ENCODE data around the gene ASTE1.

ASTE1 gene

DNA sequence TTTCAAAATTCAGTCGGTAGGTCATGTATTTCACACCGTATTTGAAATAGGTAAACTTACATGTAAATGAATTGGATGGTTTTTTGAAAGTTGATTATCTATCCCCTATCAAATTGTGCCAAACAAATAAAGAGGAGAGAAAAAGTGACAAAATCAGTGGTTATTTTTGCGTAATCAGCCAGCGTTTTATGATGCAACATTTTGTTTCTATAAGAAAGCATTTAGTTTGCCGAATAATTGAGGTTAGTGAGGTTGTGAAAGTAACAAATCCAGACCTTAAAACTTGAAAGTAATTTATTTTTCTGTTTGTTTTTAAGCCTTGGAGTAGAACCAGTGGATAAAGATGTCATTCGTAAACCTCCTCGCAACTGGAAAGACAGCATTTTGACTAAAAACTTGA, 29.3 kb downstream of the ASTE1 start:
- Histone ChIP-seq H3K27me3 (ENCODE audit: insufficient read depth, poor library complexity, severe bottlenecking) (no peaks in the 10 kb centered on the region), H3K9me3 (ENCODE audit: severe bottlenecking) (no peaks in the 10 kb centered on the region), H3K4me1 (ENCODE audit: insufficient read depth, poor library complexity, severe bottlenecking) (no peaks in the 10 kb centered on the region), H3K4me3 (ENCODE audit: severe bottlenecking) (no peak overlapping the region), H3K27ac (ENCODE audit: poor library complexity, severe bottlenecking) (no peak overlapping the region), H3K36me3 (ENCODE audit: low read depth) (peaks cover 84% of the 10 kb centered on the region)
- no peak for TF ChIP-seq CTCF (IDR thresholded peaks at IDR 0.05; ENCODE audit: poor library complexity, severe bottlenecking)
- ATAC-seq (ENCODE audit: low read depth) (no peak), DNase-seq (ENCODE audit: low spot score) (no peak)

GRCh38 chr3:130992344-130992743, 34.3 kb downstream of the ASTE1 start:
- TF ChIP-seq CTCF (IDR thresholded peaks at IDR 0.05; ENCODE audit: poor library complexity, severe bottlenecking) = no peak
- Histone ChIP-seq H3K36me3 (ENCODE audit: low read depth) (peaks cover 49% of the 10 kb centered on the region), H3K4me1 (ENCODE audit: insufficient read depth, poor library complexity, severe bottlenecking) (no peaks in the 10 kb centered on the region), H3K9me3 (ENCODE audit: severe bottlenecking) (no peaks in the 10 kb centered on the region), H3K4me3 (ENCODE audit: severe bottlenecking) (no peak overlapping the region), H3K27ac (ENCODE audit: poor library complexity, severe bottlenecking) (no peak overlapping the region), H3K27me3 (ENCODE audit: insufficient read depth, poor library complexity, severe bottlenecking) (no peaks in the 10 kb centered on the region)
- ATAC-seq (ENCODE audit: low read depth) = no peak
- no peak for DNase-seq (ENCODE audit: low spot score)

GRCh38 chr3:130991126-130991525, 35.5 kb downstream of the ASTE1 start:
- no peak overlapping the region for H3K4me3 ChIP-seq (ENCODE audit: severe bottlenecking)
- ATAC-seq (ENCODE audit: low read depth) = no peak
- no peaks in the 10 kb centered on the region for H3K27me3 ChIP-seq (ENCODE audit: insufficient read depth, poor library complexity, severe bottlenecking)
- DNase-seq (ENCODE audit: low spot score) = no peak
- H3K27ac ChIP-seq (ENCODE audit: poor library complexity, severe bottlenecking) = no peak overlapping the region
- H3K9me3 ChIP-seq (ENCODE audit: severe bottlenecking) = no peaks in the 10 kb centered on the region
- peaks cover 36% of the 10 kb centered on the region for H3K36me3 ChIP-seq (ENCODE audit: low read depth)
- H3K4me1 ChIP-seq (ENCODE audit: insufficient read depth, poor library complexity, severe bottlenecking) = no peaks in the 10 kb centered on the region
- no peak for TF ChIP-seq CTCF (IDR thresholded peaks at IDR 0.05; ENCODE audit: poor library complexity, severe bottlenecking)

GRCh38 chr3:130990282-130990681, 36.3 kb downstream of the ASTE1 start:
- H3K4me3 ChIP-seq (ENCODE audit: severe bottlenecking) = no peak overlapping the region
- no peaks in the 10 kb centered on the region for H3K27me3 ChIP-seq (ENCODE audit: insufficient read depth, poor library complexity, severe bottlenecking)
- DNase-seq (ENCODE audit: low spot score) = no peak
- ATAC-seq (ENCODE audit: low read depth) = no peak
- H3K27ac ChIP-seq (ENCODE audit: poor library complexity, severe bottlenecking) = no peak overlapping the region
- no peaks in the 10 kb centered on the region for H3K4me1 ChIP-seq (ENCODE audit: insufficient read depth, poor library complexity, severe bottlenecking)
- H3K36me3 ChIP-seq (ENCODE audit: low read depth) = peaks cover 28% of the 10 kb centered on the region
- TF ChIP-seq CTCF (IDR thresholded peaks at IDR 0.05; ENCODE audit: poor library complexity, severe bottlenecking) = no peak
- no peaks in the 10 kb centered on the region for H3K9me3 ChIP-seq (ENCODE audit: severe bottlenecking)

DNA sequence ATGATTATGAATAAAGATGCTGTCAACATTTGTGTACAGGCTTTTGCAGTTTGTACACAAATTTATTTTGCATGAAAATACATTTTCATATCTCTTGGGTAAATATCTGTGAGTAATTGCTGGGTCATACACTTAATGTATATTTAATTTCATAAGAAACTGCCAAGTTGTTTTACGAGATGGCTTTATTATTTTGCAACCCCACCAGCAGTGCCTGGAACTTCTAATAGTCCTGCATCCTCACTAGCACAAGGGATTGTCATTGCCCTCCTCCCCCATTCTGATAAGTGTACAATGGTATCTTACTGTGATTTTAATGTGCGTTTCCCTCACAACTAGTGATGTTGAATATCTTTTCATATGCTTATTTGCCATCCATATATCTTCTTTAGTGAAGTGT, 45.2 kb downstream of the ASTE1 start:
- Histone ChIP-seq H3K36me3 (ENCODE audit: low read depth) (peaks cover 59% of the 10 kb centered on the region), H3K27me3 (ENCODE audit: insufficient read depth, poor library complexity, severe bottlenecking) (no peaks in the 10 kb centered on the region), H3K4me3 (ENCODE audit: severe bottlenecking) (no peak overlapping the region), H3K27ac (ENCODE audit: poor library complexity, severe bottlenecking) (no peak overlapping the region), H3K9me3 (ENCODE audit: severe bottlenecking) (no peaks in the 10 kb centered on the region), H3K4me1 (ENCODE audit: insufficient read depth, poor library complexity, severe bottlenecking) (no peaks in the 10 kb centered on the region)
- ATAC-seq (ENCODE audit: low read depth) = no peak
- no peak for TF ChIP-seq CTCF (IDR thresholded peaks at IDR 0.05; ENCODE audit: poor library complexity, severe bottlenecking)
- DNase-seq (ENCODE audit: low spot score) = no peak
